A549 treated with dexamethasone at 1 μM for 4 hours (cell line): Measurements from ENCODE around the gene ISYNA1. TPM values are rescaled to one million over a fixed set of nuclear protein-coding genes. Genes with fewer than 3 reads are reported as not detected.

Source experiments
- total RNA-seq: library from RNA; stranded (reverse); fragments of 200-300 nt; extraction: Qiagen RNA extraction; gene quantifications from 5 replicates; pipeline ENCODE4 v1.2.3, GENCODE V29; 2022

The ISYNA1 gene
- 26.1 to 43.6 TPM (median 42.8 TPM) in 5 replicates for total RNA-seq

DNA sequence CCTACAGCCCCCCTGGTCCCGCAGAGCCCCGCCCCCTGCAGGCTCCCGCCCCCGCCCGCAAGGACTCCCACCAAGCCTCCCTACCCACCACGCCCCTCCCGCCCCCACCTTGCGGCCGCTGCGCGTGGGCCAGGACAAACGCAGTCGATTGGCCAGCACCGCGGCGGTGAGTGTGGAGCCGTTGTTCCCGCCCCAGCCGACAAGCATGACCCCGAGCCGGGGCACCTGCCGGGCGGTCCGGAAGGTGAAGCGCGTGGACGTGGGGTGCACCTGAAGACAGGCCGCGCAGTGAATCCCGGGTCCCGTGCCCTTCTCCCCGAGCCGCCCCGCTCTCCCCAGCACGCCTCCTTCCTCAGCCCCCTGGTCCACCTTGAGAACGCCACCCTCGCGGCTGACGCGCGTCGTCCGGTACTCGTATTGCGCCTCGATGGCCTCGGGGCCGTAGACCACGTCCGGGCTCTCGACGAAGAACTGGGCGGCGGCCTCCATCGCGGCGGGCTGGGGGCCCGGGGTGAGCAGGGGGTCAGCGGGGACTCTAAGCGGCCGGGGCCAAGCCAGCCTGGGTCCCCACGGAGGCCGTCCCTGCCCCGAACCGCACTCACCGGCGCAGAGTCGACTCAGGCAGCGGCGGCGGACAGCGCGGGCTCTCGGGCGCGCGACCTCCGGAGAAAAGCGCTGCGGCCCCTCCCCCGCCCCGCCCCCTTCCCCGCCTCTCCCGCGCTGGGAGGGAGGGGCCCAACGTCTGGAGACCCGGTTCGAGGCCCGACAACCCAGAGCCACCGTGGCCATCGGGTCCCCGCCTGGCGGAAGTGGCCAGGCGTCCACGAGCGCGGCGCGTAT is at the start of gene ISYNA1:
TSS of gene ISYNA1 (minus strand) at position 643 of the 840 bp plus-strand sequence. CDS start at position 489, 154 bp downstream.

DNA sequence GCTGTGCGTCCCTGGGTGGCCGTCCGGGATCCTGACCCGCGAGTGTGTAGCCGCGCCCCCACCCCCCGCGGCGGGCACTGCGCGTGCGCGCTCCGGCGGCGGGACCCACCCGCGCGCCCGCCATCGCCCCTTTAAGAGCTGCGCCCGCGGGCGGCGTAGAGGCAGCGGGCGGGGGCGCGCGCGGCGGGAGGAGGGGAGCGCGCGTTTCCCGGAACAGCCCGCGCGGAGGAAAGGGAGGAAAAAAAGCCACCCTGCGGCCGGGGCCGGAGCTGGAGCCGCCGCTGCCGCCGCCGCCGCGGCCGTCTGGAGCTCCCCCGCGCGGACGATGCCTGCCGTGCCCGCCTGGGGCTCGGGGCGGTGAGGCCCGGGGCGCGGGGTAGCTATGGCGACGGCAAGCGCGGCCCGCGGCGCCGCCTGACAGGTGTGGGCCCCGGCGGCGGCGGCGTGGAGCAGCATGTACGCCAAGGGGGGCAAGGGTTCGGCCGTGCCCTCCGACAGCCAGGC is 18.7 kb downstream of the ISYNA1 start, which contains the start of gene SSBP4:
TSS of gene SSBP4 (plus strand) at position 204 of the 504 bp plus-strand sequence. CDS start at position 455, 251 bp downstream.

DNA sequence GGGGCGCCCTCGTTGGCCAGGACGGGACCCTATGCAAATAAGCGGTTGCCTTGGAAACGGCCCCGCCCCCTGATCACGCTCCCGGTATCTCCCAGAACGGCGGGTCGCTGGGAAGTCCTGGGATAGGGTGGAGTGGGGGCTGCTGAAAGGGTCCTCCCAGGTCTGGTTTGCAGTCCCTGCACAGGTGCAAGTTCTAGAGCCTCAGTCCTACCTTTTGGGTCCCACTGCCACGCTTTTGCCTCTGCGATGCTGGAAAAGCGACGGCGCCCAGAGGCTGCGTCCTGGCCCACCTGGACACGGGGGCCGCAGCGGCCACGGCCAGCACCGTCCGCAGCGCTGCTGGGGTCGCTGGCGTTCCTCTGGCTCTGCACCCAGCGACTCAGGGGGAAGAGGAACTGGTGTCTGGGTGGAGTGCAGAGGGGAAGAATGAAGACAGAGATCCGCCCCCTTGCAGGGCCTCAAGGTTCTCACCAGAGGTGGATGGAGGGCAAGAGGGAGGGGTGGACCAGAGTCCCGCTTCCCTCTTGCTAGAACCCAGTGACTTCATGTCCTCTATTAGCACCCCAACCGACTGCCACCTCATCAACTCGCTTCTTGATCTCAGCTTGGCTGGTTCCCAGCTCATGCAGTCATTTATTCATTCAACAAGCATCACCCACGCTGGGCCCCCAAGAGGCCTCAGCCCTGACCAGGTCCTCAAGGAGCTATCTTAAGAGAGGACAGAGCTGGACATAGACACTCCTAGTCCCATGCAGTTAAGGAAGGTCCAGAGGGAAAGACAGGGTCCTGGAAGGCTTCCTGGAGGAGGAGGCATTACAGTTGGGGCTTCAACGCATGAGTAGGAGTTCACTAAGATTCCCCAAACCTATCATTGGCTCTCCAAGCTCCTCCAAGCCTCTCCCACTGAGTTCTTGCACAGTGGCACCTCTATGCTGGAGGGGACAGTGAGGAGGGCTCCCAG is 40.4 kb downstream of the ISYNA1 start, which contains the start of gene LRRC25:
TSS of gene LRRC25 (minus strand) at position 381 of the 961 bp plus-strand sequence. CDS start 659 bp downstream, outside the sequence.

DNA sequence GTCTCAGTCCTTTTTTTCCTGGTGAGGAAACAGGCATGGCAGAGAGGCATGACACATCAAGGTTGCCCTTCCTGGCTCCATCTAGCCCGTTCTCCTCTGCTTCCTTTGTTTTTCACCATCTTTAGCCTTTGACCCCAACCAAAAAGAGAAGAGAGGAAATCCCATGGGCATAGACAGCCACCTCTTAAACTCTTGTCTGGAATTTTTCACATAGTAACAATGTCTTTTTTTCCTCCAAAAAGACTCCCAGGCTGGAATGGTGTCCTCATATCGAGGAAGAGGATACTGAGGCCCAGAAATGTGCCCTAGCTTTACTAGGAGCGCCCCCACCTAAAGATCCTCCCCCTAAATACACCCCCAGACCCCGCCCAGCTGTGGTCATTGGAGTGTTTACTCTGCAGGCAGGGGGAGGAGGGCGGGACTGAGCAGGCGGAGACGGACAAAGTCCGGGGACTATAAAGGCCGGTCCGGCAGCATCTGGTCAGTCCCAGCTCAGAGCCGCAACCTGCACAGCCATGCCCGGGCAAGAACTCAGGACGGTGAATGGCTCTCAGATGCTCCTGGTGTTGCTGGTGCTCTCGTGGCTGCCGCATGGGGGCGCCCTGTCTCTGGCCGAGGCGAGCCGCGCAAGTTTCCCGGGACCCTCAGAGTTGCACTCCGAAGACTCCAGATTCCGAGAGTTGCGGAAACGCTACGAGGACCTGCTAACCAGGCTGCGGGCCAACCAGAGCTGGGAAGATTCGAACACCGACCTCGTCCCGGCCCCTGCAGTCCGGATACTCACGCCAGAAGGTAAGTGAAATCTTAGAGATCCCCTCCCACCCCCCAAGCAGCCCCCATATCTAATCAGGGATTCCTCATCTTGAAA is 52.0 kb downstream of the ISYNA1 start, which contains the start of gene GDF15:
TSS of gene GDF15 (plus strand) at position 484 of the 868 bp plus-strand sequence. CDS start at position 516, 32 bp downstream.

Other genes with a start within 250 kb of the ISYNA1 start
- 9.3 to 12.5 TPM (median 10.6 TPM) in 5 replicates for gene MPV17L2, start 244.9 kb downstream of the ISYNA1 start, total RNA-seq
- gene RAB3A, start 234.1 kb downstream of the ISYNA1 start, total RNA-seq: 0.64 to 0.93 TPM (median 0.65 TPM) in 5 replicates
- 0.09 to 0.48 TPM (median 0.24 TPM) in 4 of 5 replicates, not detected in the other for gene PDE4C, start 211.7 kb downstream of the ISYNA1 start, total RNA-seq
- 0.53 to 1.2 TPM (median 0.91 TPM) in 5 replicates for gene IQCN, start 163.7 kb downstream of the ISYNA1 start, total RNA-seq
- gene JUND, start 156.5 kb downstream of the ISYNA1 start, total RNA-seq: 18.2 to 45.8 TPM (median 31.7 TPM) in 5 replicates
- gene LSM4, start 115.1 kb downstream of the ISYNA1 start, total RNA-seq: 216 to 242 TPM (median 226 TPM) in 5 replicates
- gene PGPEP1, start 97.5 kb downstream of the ISYNA1 start, total RNA-seq: 1.5 to 3.6 TPM (median 2.9 TPM) in 5 replicates
- gene GDF15, start 52.0 kb downstream of the ISYNA1 start, total RNA-seq: 9.5 to 22.1 TPM (median 15.2 TPM) in 5 replicates
- gene LRRC25, start 40.5 kb downstream of the ISYNA1 start, total RNA-seq: 0.11 TPM in 1 of 5 replicates, not detected in the others
- gene SSBP4, start 18.7 kb downstream of the ISYNA1 start, total RNA-seq: 33.0 to 50.5 TPM (median 48.5 TPM) in 5 replicates
- gene ELL, start 83.9 kb upstream of the ISYNA1 start, total RNA-seq: 3.7 to 6.4 TPM (median 6.3 TPM) in 5 replicates
- 113 to 154 TPM (median 146 TPM) in 5 replicates for gene FKBP8, start 105.4 kb upstream of the ISYNA1 start, total RNA-seq
- 84.8 to 106 TPM (median 98.7 TPM) in 5 replicates for gene KXD1, start 119.7 kb upstream of the ISYNA1 start, total RNA-seq
- gene UBA52, start 133.7 kb upstream of the ISYNA1 start, total RNA-seq: 1,021 to 1,163 TPM (median 1,060 TPM) in 5 replicates
- gene REX1BD, start 150.7 kb upstream of the ISYNA1 start, total RNA-seq: 38.3 to 52.4 TPM (median 45.9 TPM) in 5 replicates
- 3.7 to 7.1 TPM (median 6.8 TPM) in 5 replicates for gene CRLF1, start 168.7 kb upstream of the ISYNA1 start, total RNA-seq
- gene TMEM59L, start 174.7 kb upstream of the ISYNA1 start, total RNA-seq: 3.8 to 6.1 TPM (median 5.2 TPM) in 5 replicates
- 3.7 to 5.1 TPM (median 4.7 TPM) in 5 replicates for gene KLHL26, start 198.9 kb upstream of the ISYNA1 start, total RNA-seq
- gene CRTC1, start 245.5 kb upstream of the ISYNA1 start, total RNA-seq: 2.3 to 5.6 TPM (median 4.7 TPM) in 5 replicates